Small intestine (tissue), 7 donors: ENCODE results near the gene GRID2. TPM values are rescaled to one million over a fixed set of nuclear protein-coding genes. Genes with fewer than 3 reads are reported as not detected.

Experiments used
- DNase-seq, 2 donors: peaks; one replicate each; pipeline versions ENCODE4 v3.0.0 to v3.0.0-alpha.2; 2013
- FAIRE-seq: peaks from 2 replicates; lab custom pipeline; 2012; peaks lifted over from hg19 to GRCh38; lab: Jason Lieb, UNC
- H3K27ac ChIP-seq, 3 donors: one replicate each; pipeline ENCODE4 v1.5.1; 2013; ENCODE audit warnings: low read length in 2 of 3, mild to moderate bottlenecking in 2 of 3, control low read depth in 1 of 3, inconsistent platforms in 1 of 3, low read depth in 1 of 3, moderate library complexity in 1 of 3
- H3K27me3 ChIP-seq, 3 donors: one replicate each; pipeline ENCODE4 v1.6.1; 2013; ENCODE audit warnings: low read length in 3 of 3, inconsistent platforms in 1 of 3; ENCODE audit not compliant: control insufficient read depth in 3 of 3, insufficient read depth in 3 of 3
- H3K36me3 ChIP-seq, 3 donors: one replicate each; pipeline ENCODE4 v1.6.1; 2013; ENCODE audit warnings: low read length in 3 of 3, inconsistent platforms in 1 of 3, low read depth in 1 of 3, mild to moderate bottlenecking in 1 of 3, moderate library complexity in 1 of 3; ENCODE audit not compliant: control insufficient read depth in 3 of 3, insufficient read depth in 2 of 3
- H3K4me1 ChIP-seq, 3 donors: one replicate each; pipeline ENCODE4 v1.6.1; 2013; ENCODE audit warnings: low read length in 2 of 3, inconsistent platforms in 1 of 3, low read depth in 1 of 3, mild to moderate bottlenecking in 1 of 3, moderate library complexity in 1 of 3; ENCODE audit not compliant: control insufficient read depth in 3 of 3, insufficient read depth in 2 of 3
- H3K4me3 ChIP-seq, 3 donors: one replicate each; pipeline ENCODE4 v1.5.1; 2013; ENCODE audit warnings: low read length in 3 of 3, control low read depth in 1 of 3, inconsistent platforms in 1 of 3, low read depth in 1 of 3, mild to moderate bottlenecking in 1 of 3, moderate library complexity in 1 of 3
- H3K9me3 ChIP-seq, 2 donors: one replicate each; pipeline ENCODE4 v1.6.1; 2013; ENCODE audit warnings: low read depth in 1 of 2, low read length in 1 of 2; ENCODE audit not compliant: control insufficient read depth in 2 of 2, insufficient read depth in 1 of 2
- WGBS, 3 donors: extraction: QIAGEN DNeasy Blood & Tissue Kit; methylation state at CpG; one replicate each; pipeline ENCODE4 v1.1.7; 2013; 5-methylcytosine and 5-hydroxymethylcytosine counted together
- polyA plus RNA-seq, 4 donors: library from polyadenylated mRNA; stranded (reverse) in 3 of 4; unstranded in 1 of 4; fragments of 200-250 nt in 3 of 4; fragments of 120-200 nt in 1 of 4; gene quantifications; one replicate each; pipeline versions ENCODE4 v1.2.1 to v1.2.3, GENCODE V29; 2013
- donor health status: healthy with polysubstance abuse.
- donor health status: control.
- donor health status: control.
- donor health status: Bipolar disorder and iron deficiency.
- donor health status: healthy.

Gene GRID2
- polyA plus RNA-seq, 4 donors: 0.06 to 0.27 (median 0.21) TPM; not detected in 1

- no peak overlapping the region for H3K27ac ChIP-seq
- DNase-seq (no peak), FAIRE-seq (no peak)
- WGBS, 3 donors: 57 to 76% (median 60%) methylated on average over 2 of the region's 2 CpGs
- no peaks in the 10 kb centered on the region for H3K4me1 ChIP-seq
- H3K36me3 ChIP-seq: no peaks in the 10 kb centered on the region
- no peaks in the 10 kb centered on the region for H3K27me3 ChIP-seq
- no peak overlapping the region for H3K4me3 ChIP-seq
- H3K9me3 ChIP-seq: no peaks in the 10 kb centered on the region
Measured at GRCh38 chr4:93179044-93179443, 875.3 kb downstream of the GRID2 start.

GRCh38 chr4:93182722-93183121 lies 879.0 kb downstream of the GRID2 start:
- WGBS, 3 donors: 20 to 63% (median 39%) methylated on average over 4 of the region's 4 CpGs
- peak in 1 of 2 donors; percentile 23 for DNase-seq

DNA sequence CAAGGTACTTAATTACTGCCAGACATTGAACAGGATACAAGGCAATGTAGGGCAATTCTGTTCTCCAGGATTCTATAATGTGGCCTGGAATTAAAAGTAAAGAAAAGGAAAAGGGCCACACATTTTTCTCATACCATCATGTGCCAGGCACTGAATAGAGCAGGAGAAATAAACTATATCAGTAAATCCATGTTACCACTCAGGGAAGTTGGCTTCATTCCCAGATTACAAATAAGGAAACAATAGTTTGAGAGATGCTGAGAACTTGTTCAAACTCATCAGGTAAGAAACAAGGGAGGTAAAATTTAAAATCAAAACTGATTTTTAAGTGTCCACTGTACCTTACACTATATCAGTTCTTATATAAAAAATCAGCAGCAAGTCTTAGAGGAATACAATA lies 879.8 kb downstream of the GRID2 start:
- no peak for FAIRE-seq

More at GRCh38 chr4:93182722-93183121, 879.0 kb downstream of the GRID2 start:
- H3K9me3 ChIP-seq: no peaks in the 10 kb centered on the region
- H3K27me3 ChIP-seq: no peaks in the 10 kb centered on the region
- no peak overlapping the region for H3K27ac ChIP-seq
- H3K4me1 ChIP-seq: no peaks in the 10 kb centered on the region
- no peaks in the 10 kb centered on the region for H3K36me3 ChIP-seq
- no peak overlapping the region for H3K4me3 ChIP-seq
- FAIRE-seq: no peak

DNA sequence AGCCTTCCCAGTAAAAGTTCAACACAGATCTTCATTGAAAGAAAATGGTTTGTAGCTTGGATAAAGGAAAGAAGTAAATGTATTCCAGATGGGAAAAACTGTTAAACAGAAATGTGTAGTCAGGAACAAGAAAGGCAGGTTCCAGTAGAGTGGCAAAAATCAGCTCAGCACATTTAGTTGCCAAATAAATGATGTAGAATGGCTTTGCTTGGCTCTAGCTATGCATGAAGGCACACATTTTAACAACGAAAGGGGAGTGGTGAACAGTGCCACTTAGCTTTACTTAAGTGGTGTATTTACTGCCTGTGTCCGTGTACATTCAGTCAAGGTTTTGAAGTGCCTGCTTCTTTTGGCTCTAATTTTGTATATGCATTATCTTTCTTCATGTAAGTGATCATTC lies 880.3 kb downstream of the GRID2 start:
- no peaks in the 10 kb centered on the region for H3K4me1 ChIP-seq
- 32 to 43% (median 43%) methylated on average over 2 of the region's 2 CpGs for WGBS, 3 donors
- no peak for DNase-seq
- peak overlapping the region in 1 of 3 donors; percentile 7 for H3K27ac ChIP-seq
- FAIRE-seq: no peak
- H3K36me3 ChIP-seq: no peaks in the 10 kb centered on the region
- H3K9me3 ChIP-seq: no peaks in the 10 kb centered on the region
- no peaks in the 10 kb centered on the region for H3K27me3 ChIP-seq
- no peak overlapping the region for H3K4me3 ChIP-seq

More for the DNA sequence above, 879.8 kb downstream of the GRID2 start:
- Histone ChIP-seq H3K36me3 (no peaks in the 10 kb centered on the region), H3K9me3 (no peaks in the 10 kb centered on the region), H3K4me3 (no peak overlapping the region), H3K27ac (no peak overlapping the region), H3K27me3 (no peaks in the 10 kb centered on the region), H3K4me1 (no peaks in the 10 kb centered on the region)
- DNase-seq: peak; percentile 9 to 56

DNA sequence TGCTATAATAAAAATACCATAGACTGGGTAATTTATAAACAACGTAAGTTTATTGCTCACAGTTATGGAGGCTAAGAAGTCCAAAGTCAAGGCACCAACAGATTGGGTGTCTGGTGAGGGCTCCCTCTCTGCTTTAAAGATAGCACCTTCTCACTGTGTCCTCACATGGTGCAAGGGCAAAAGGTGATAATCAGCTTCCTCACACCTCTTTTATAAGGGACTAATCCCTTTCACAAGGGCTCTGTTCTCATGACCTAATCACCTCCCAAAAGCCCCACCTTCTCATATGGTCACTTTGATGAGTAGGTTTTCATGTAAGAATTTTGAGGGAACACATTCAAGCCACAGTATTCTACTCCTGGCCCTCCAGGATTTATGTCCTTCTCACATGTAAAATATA lies 883.1 kb downstream of the GRID2 start:
- H3K4me3 ChIP-seq: no peak overlapping the region
- H3K36me3 ChIP-seq: no peaks in the 10 kb centered on the region
- H3K4me1 ChIP-seq: no peaks in the 10 kb centered on the region
- no peak for FAIRE-seq
- H3K9me3 ChIP-seq: no peaks in the 10 kb centered on the region
- no peak overlapping the region for H3K27ac ChIP-seq
- WGBS, 3 donors: 27 to 70% (median 32%) methylated on average over 1 of the region's 1 CpG
- no peaks in the 10 kb centered on the region for H3K27me3 ChIP-seq
- peak; percentile 23 to 26 for DNase-seq

GRCh38 chr4:93187466-93187865 lies 883.7 kb downstream of the GRID2 start:
- no peaks in the 10 kb centered on the region for H3K27me3 ChIP-seq
- H3K4me3 ChIP-seq: no peak overlapping the region
- H3K9me3 ChIP-seq: no peaks in the 10 kb centered on the region
- WGBS, 3 donors: 85 to 91% (median 88%) methylated on average over 4 of the region's 4 CpGs
- H3K4me1 ChIP-seq: no peaks in the 10 kb centered on the region
- no peaks in the 10 kb centered on the region for H3K36me3 ChIP-seq
- FAIRE-seq: no peak
- DNase-seq: no peak
- H3K27ac ChIP-seq: no peak overlapping the region

GRCh38 chr4:93187892-93188291 lies 884.1 kb downstream of the GRID2 start:
- 92 to 94% (median 94%) methylated on average over 4 of the region's 4 CpGs for WGBS, 3 donors

GRCh38 chr4:93199492-93199891 lies 895.7 kb downstream of the GRID2 start:
- no peaks in the 10 kb centered on the region for H3K36me3 ChIP-seq
- H3K27ac ChIP-seq: no peak overlapping the region
- no peak overlapping the region for H3K4me3 ChIP-seq
- no peaks in the 10 kb centered on the region for H3K9me3 ChIP-seq
- H3K4me1 ChIP-seq: no peaks in the 10 kb centered on the region
- FAIRE-seq (no peak), DNase-seq (peak; percentile 47 to 53)
- 41 to 60% (median 50%) methylated on average over 2 of the region's 2 CpGs for WGBS, 3 donors
- no peaks in the 10 kb centered on the region for H3K27me3 ChIP-seq

More at GRCh38 chr4:93187892-93188291, 884.1 kb downstream of the GRID2 start:
- FAIRE-seq (no peak), DNase-seq (no peak)
- Histone ChIP-seq H3K27me3 (no peaks in the 10 kb centered on the region), H3K9me3 (no peaks in the 10 kb centered on the region), H3K4me1 (no peaks in the 10 kb centered on the region), H3K36me3 (no peaks in the 10 kb centered on the region), H3K4me3 (no peak overlapping the region), H3K27ac (no peak overlapping the region)

DNA sequence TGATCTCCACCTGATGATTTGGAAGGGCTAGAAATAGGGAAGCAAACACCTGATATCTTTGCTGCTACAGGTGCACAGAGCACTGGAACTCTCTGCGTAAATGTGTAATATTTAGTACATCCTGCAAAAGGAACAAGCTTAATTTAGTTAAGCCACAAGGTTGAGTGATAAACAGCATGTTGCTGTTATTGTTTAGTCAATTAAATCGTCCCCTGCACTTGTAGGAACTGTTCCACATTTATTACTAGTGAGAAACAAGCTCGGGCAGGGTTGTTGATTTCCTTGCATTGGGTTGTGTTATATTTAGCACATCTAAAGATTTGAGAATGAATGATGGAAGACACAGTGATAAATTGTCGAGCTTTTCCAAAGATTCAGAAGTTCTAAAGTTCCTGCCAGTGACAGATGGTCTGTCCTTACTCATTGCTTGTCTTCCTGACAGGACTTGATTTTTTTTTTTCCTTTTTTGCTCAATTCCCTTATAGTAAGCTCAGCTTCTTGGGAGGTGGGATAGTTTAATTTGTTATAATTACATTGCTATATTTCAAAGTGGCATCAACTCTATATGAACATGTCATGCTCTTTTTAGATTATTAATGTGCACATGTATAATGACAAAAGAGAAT lies 897.8 kb downstream of the GRID2 start:
- Histone ChIP-seq H3K27me3 (no peaks in the 10 kb centered on the region), H3K9me3 (no peaks in the 10 kb centered on the region), H3K27ac (no peak overlapping the region), H3K36me3 (no peaks in the 10 kb centered on the region), H3K4me3 (no peak overlapping the region), H3K4me1 (no peaks in the 10 kb centered on the region)
- no peak for FAIRE-seq
- DNase-seq: no peak
- 51 to 60% (median 59%) methylated on average over 4 of the region's 4 CpGs for WGBS, 3 donors
